OCI-LY1 (cell line): Measurements from ENCODE around the gene KCNA3.

ENCODE experiments used
- H2AFZ ChIP-seq: fragments of 200-600 bp; sonication (generic), shearing (Covaris generic); 2 replicates; pipeline ENCODE4 v1.6.0; 2014; ENCODE audit warnings: antibody characterized with exemption, mild to moderate bottlenecking, low read length
- H3F3A ChIP-seq: fragments of 200-600 bp; sonication (generic), shearing (Covaris generic); 2 replicates; pipeline ENCODE4 v1.6.0; 2014; ENCODE audit warnings: mild to moderate bottlenecking, antibody characterized with exemption, low read length, moderate library complexity; ENCODE audit not compliant: insufficient read depth
- H3K27ac ChIP-seq: fragments of 200-600 bp; sonication (generic); 2 replicates; pipeline ENCODE4 v1.5.1; 2014; ENCODE audit warnings: low read length, mixed run types, mild to moderate bottlenecking, low read depth; ENCODE audit not compliant: poor library complexity, severe bottlenecking
- H3K27me3 ChIP-seq: fragments of 200-600 bp; sonication (generic); 2 replicates; pipeline ENCODE4 v1.6.0; 2014; ENCODE audit warnings: antibody characterized with exemption, mild to moderate bottlenecking, low read length, moderate library complexity; ENCODE audit not compliant: insufficient read depth
- H3K36me3 ChIP-seq: fragments of 200-600 bp; sonication (generic); 2 replicates; pipeline ENCODE4 v1.6.1; 2014; ENCODE audit warnings: mild to moderate bottlenecking, antibody characterized with exemption, low read length, moderate library complexity, mixed read lengths; ENCODE audit not compliant: insufficient read depth
- H3K4me1 ChIP-seq: fragments of 200-600 bp; sonication (generic); 2 replicates; pipeline ENCODE4 v1.5.1; 2014; ENCODE audit warnings: mild to moderate bottlenecking, low read length, moderate library complexity; ENCODE audit not compliant: insufficient read depth, severe bottlenecking
- H3K4me2 ChIP-seq: fragments of 200-600 bp; sonication (generic), shearing (Covaris generic); 2 replicates; pipeline ENCODE4 v1.6.1; 2014; ENCODE audit warnings: low read length
- H3K4me3 ChIP-seq: fragments of 200-600 bp; sonication (generic); 2 replicates; pipeline ENCODE4 v1.5.1; 2014; ENCODE audit warnings: low read length, low read depth, mild to moderate bottlenecking, mixed read lengths; ENCODE audit not compliant: poor library complexity, severe bottlenecking
- H3K79me2 ChIP-seq: fragments of 200-600 bp; shearing (Covaris generic); 2 replicates; pipeline ENCODE4 v1.6.1; 2016; ENCODE audit warnings: mixed run types, low read length, mixed read lengths; ENCODE audit not compliant: insufficient read depth
- H3K9ac ChIP-seq: fragments of 200-600 bp; sonication (generic), shearing (Covaris generic); 2 replicates; pipeline ENCODE4 v1.6.1; 2014; ENCODE audit warnings: mild to moderate bottlenecking, low read length, mixed read lengths
- H3K9me2 ChIP-seq: fragments of 200-600 bp; sonication (generic), shearing (Covaris generic); 2 replicates; pipeline ENCODE4 v1.6.1; 2014; ENCODE audit warnings: low read depth, mild to moderate bottlenecking, low read length, mixed read lengths
- H3K9me3 ChIP-seq: fragments of 200-600 bp; shearing (Covaris generic); 2 replicates; pipeline ENCODE4 v1.6.1; 2014; ENCODE audit warnings: low read length, mixed read lengths
- H4K20me1 ChIP-seq: fragments of 200-600 bp; sonication (generic), shearing (Covaris generic); 2 replicates; pipeline ENCODE4 v1.6.0; 2016; ENCODE audit warnings: mild to moderate bottlenecking, low read length; ENCODE audit not compliant: insufficient read depth
- CTCF ChIP-seq: fragments of 200-600 bp; sonication (generic), shearing (Covaris generic); IDR thresholded peaks from 2 replicates; pipeline ENCODE4 v1.5.1; 2017; ENCODE audit warnings: mild to moderate bottlenecking, antibody characterized with exemption, low read length, moderate library complexity, mixed read lengths
- EZH2 ChIP-seq: fragments of 200-600 bp; sonication (generic), shearing (Covaris generic); IDR thresholded peaks from 2 replicates; pipeline ENCODE4 v1.8.0; 2017; ENCODE audit warnings: borderline replicate concordance, mixed run types, mild to moderate bottlenecking, antibody characterized with exemption, low read length, moderate library complexity, mixed read lengths

The KCNA3 gene

DNA sequence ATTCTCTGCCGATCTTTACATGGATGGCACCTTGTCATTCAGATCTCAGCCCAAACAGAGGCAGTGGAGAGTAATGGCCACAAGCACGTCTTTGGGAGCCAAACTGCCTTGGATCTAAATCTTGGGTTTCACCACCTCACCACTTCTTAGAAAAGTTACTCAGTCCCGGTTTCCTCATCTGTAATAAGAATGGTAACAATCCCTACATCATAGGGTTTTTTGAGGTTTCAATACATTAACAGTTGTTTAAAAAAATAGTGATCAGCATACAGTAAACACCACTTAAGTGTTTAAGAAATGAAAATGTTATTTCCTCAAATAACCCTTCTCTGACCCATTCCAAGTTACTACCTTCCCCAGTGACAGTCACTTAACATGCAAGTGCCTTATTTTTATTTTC, 38.5 kb upstream of the KCNA3 start:
- Histone ChIP-seq H3K9ac (no peak overlapping the region), H3K36me3 (no peaks in the 10 kb centered on the region), H3K27me3 (no peaks in the 10 kb centered on the region; the same call in 1 of the 2 replicates), H3K4me1 (no peaks in the 10 kb centered on the region), H3F3A (no peaks in the 10 kb centered on the region), H2AFZ (no peak overlapping the region), H3K4me2 (no peak overlapping the region), H3K4me3 (no peak overlapping the region), H3K9me3 (no peaks in the 10 kb centered on the region), H3K27ac (no peak overlapping the region), H3K79me2 (no peaks in the 10 kb centered on the region), H4K20me1 (no peaks in the 10 kb centered on the region), H3K9me2 (no peaks in the 10 kb centered on the region)
- TF ChIP-seq CTCF: no peak
- no peak for TF ChIP-seq EZH2

- H2AFZ ChIP-seq: no peak overlapping the region
- H3K4me2 ChIP-seq: no peak overlapping the region
- no peaks in the 10 kb centered on the region for H3K4me1 ChIP-seq
- H3K27me3 ChIP-seq: peaks cover 5% of the 10 kb centered on the region; the same call in 1 of the 2 replicates
- H3K9ac ChIP-seq: no peak overlapping the region
- no peaks in the 10 kb centered on the region for H3F3A ChIP-seq
- no peaks in the 10 kb centered on the region for H3K79me2 ChIP-seq
- no peak for TF ChIP-seq EZH2
- TF ChIP-seq CTCF: no peak
- H3K36me3 ChIP-seq: no peaks in the 10 kb centered on the region
- H4K20me1 ChIP-seq: no peaks in the 10 kb centered on the region
- H3K9me3 ChIP-seq: no peaks in the 10 kb centered on the region
- no peak overlapping the region for H3K27ac ChIP-seq
- H3K4me3 ChIP-seq: no peak overlapping the region
- H3K9me2 ChIP-seq: no peaks in the 10 kb centered on the region
Measured at GRCh38 chr1:110710314-110710713, 35.6 kb upstream of the KCNA3 start.

DNA sequence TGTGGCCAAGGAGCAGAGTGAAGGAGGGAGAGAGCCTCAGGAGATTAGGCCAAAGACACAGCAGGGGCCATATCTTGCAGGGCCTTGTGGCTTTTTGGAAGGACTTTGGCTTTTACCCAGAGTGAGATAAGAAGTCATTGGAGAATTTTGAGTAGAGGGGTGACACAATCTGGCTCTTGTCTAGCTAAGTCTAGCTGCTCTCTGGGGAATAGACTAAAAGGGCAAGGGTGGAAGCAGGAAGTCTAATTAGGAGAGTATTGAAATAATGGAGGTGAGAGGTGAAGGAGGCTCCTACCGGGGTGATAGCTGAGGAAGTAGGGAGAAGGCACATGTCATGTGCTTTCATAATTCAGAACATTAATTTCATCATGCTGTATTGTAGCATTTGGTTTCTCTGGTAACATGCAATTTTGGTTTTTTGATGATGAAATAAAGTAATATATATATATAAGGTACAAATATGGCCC, 34.3 kb upstream of the KCNA3 start:
- Histone ChIP-seq H3K4me3 (no peak overlapping the region), H2AFZ (no peak overlapping the region), H3K27me3 (peaks cover 5% of the 10 kb centered on the region; the same call in 1 of the 2 replicates), H3K79me2 (no peaks in the 10 kb centered on the region), H3F3A (no peaks in the 10 kb centered on the region), H4K20me1 (no peaks in the 10 kb centered on the region), H3K4me1 (no peaks in the 10 kb centered on the region), H3K4me2 (no peak overlapping the region), H3K9me2 (no peaks in the 10 kb centered on the region), H3K9ac (no peak overlapping the region), H3K9me3 (no peaks in the 10 kb centered on the region), H3K36me3 (no peaks in the 10 kb centered on the region), H3K27ac (no peak overlapping the region)
- TF ChIP-seq CTCF: no peak
- no peak for TF ChIP-seq EZH2
